Measurements from ENCODE around the gene DIDO1.

Gene DIDO1

DNA sequence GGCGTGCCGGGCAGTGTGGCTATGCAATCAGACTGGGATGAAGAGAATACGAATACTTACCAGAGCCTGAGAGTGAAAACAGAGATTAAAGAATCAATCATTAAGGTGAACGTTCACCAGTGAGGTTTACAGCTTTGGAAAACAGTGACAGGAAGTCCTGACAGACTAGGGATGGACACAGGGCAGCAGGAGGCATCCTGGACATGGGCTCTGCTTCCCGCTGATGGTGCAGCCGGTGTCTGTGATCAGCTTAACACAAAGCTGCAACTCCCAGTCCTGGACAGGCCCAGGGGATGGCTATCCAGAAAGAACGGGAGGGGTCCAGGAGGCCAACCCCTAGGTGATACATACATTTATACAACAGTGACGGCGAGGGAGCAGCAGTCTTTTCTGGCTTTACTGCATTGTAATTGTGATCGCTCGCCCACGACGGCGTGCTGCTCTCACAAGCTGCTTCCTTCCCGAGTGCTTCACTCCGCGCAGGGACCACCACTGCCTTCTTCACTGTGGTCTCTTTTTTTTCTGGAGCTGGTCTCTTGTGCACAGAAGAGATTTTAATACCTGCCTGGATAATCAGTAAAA, 20.7 kb downstream of the DIDO1 start:
- Mint-ChIP-seq H3K36me3 (peaks cover 99% of the 10 kb centered on the region), H3K27ac (no peak overlapping the region), H3K4me1 (peaks cover 35% of the 10 kb centered on the region), H3K9me3 (no peaks in the 10 kb centered on the region), H3K4me3 (no peak overlapping the region)
- ATAC-seq (no peak), DNase-seq (ENCODE audit: low spot score in 2 of 2) (no peak)

DNA sequence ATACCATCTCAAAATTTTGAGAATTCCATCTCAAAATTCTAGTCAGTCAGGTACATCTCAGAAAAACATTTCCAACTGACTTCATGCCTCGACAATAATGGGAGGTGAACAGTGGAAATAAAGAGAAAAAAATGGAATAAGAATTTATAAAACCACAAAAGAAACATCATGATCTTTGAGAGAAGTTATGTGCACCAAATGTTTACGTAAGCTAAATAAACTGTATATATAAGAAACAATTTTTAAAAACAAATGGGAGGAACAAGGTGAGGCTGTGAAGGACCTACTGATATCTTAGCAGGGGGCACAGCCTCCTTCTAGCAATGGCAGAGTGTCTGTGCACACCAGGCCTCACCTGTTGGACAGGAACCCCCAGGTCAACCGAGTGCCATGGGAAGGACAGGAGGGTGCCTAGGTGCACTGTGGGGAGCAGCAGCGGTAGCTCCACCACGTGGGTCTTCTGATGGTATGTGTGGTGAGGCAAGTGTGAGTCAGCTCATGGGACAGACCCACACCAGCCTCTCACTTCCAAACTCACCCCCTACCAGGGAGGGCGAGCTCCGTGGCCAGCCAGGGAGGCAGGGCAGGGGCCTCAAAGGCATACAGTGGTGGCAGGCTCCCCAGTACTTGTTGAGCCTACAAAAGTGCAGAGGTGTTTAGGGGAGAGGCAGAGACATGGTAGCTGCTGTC, 23.2 kb downstream of the DIDO1 start:
- Mint-ChIP-seq H3K36me3 (peaks cover 98% of the 10 kb centered on the region), H3K4me1 (peaks cover 45% of the 10 kb centered on the region), H3K4me3 (no peak overlapping the region), H3K9me3 (no peaks in the 10 kb centered on the region), H3K27ac (peak overlapping the region; percentile 65)
- ATAC-seq (peak; percentile 72), DNase-seq (ENCODE audit: low spot score in 2 of 2) (no peak)

DNA sequence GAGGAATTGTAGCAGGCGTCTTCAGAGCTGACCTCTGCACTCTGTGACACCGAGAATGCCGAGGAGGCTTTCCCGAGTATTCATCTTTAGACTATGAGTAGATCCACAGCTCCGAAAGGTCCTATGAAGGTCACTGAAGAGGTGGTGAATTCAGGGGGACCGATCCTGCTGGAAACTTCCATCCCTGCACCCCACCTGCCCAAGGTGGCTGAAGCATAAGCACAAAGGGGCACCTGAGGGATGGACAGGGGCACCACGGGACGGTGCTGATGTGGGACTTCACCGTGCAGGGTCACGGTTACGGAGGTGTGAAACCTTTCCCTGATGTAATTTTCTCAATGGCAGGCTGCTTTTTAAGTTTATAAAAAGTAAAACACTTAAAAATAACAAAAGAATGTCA, 24.4 kb downstream of the DIDO1 start:
- no peaks in the 10 kb centered on the region for H3K9me3 Mint-ChIP-seq
- DNase-seq (ENCODE audit: low spot score in 2 of 2) (no peak), ATAC-seq (no peak)
- H3K4me1 Mint-ChIP-seq = peaks cover 37% of the 10 kb centered on the region
- H3K27ac Mint-ChIP-seq = no peak overlapping the region
- no peak overlapping the region for H3K4me3 Mint-ChIP-seq
- peaks cover 87% of the 10 kb centered on the region for H3K36me3 Mint-ChIP-seq

DNA sequence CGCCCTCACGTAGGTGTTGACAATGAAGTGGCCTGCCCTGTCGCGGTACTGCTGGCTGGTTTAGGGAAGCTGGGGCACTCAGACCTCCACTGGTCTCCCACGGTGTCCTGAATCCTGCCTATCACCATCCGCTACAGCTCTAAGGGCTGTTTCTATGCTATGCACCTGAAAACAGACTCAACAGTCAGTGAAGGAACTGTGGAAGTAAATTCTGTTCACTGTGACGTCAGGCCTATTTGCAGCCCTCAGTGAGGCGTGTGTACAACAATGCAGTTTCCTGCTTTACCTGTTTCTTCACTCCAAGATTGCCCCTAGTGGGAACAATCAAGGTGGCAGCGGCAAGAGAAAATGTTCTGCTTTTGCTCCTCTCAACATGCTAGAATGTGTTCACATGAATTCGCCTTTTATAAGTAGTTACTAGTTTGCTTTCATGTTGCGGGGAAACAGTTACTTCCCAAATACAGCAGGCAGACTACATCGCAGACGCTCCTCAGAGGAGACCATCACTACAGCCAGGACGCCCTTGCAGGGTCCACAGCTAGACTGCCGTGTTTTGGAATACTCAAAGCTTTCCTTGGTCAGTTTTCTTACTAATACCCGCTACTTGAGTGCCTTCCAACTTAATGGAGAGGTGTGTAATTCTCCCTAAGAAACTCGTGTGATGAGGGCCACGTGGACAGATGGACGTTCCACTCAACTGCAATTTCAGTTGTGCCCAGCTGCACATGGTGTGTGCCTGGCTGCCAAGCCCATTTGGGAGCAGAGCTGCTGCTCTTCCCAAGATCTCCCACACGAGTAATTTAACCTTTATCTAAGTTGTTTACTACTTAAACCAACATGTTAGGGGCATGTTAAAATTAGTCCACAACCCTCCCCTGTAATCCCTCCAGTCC, 25.4 kb downstream of the DIDO1 start:
- no peaks in the 10 kb centered on the region for H3K9me3 Mint-ChIP-seq
- no peak overlapping the region for H3K4me3 Mint-ChIP-seq
- ATAC-seq (peak; percentile 11), DNase-seq (ENCODE audit: low spot score in 2 of 2) (no peak)
- peak overlapping the region; percentile 69 for H3K27ac Mint-ChIP-seq
- H3K36me3 Mint-ChIP-seq = peaks cover 87% of the 10 kb centered on the region
- peaks cover 33% of the 10 kb centered on the region for H3K4me1 Mint-ChIP-seq

DNA sequence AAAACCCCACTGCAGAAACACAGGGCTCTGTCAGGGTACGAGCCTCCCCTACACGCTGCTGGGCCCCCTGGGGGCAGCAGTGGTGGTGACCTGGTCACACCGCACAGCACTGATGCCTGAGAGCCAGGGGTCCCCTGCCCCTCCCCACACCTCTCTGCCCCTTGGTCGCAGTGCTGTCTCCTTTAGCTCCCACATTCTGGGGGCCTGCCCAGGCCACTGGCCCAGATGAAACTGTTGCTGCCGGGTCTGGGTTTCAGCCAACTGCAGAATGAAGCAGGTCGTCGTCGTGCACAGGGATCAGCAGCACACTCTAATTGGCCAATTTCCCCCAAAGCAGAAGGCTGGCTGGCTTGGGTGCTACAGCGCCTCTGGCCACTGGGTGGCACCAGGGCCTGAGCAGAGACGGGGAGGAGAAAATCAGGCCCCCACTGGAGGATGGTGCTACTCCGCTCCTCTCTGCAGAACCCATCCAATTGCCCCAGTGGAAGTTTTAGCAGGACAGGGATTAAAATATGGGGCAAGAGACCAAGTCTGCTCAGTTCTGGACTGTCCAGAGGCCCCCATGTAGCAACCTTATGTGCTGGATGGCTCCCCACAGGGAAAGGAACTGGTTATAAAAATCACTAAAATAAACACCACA, 26.1 kb downstream of the DIDO1 start:
- peak; percentile 64 to 82 for DNase-seq (ENCODE audit: low spot score in 2 of 2)
- H3K9me3 Mint-ChIP-seq = no peaks in the 10 kb centered on the region
- H3K4me1 Mint-ChIP-seq = peaks cover 37% of the 10 kb centered on the region
- peak; percentile 91 for ATAC-seq
- H3K4me3 Mint-ChIP-seq = peak overlapping the region; percentile 47
- peaks cover 87% of the 10 kb centered on the region for H3K36me3 Mint-ChIP-seq
- peak overlapping the region; percentile 69 for H3K27ac Mint-ChIP-seq

DNA sequence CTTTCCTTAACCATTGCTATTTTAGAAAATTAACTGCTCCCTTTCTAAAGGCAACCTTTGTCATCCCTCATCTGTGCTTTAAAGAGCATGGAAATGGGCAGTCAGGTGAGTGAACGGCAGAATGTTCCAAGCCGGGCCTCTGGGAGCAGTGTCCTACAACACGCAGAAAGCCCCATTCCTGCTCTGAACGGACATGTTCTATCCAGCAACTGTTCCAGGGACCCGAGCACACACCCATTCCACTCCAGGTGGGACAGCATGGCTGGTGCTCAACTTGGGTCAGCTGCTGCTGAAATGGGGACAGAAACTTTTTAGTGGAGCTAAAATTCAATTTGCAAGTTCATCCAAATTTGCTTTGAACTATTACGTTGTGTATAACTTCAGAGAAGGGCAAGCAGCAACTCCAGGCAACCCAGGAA, 26.7 kb downstream of the DIDO1 start:
- Mint-ChIP-seq H3K9me3 (no peaks in the 10 kb centered on the region), H3K4me3 (peak overlapping the region; percentile 47), H3K4me1 (peaks cover 39% of the 10 kb centered on the region), H3K27ac (peak overlapping the region; percentile 69), H3K36me3 (peaks cover 87% of the 10 kb centered on the region)
- ATAC-seq (no peak), DNase-seq (ENCODE audit: low spot score in 2 of 2) (no peak)

DNA sequence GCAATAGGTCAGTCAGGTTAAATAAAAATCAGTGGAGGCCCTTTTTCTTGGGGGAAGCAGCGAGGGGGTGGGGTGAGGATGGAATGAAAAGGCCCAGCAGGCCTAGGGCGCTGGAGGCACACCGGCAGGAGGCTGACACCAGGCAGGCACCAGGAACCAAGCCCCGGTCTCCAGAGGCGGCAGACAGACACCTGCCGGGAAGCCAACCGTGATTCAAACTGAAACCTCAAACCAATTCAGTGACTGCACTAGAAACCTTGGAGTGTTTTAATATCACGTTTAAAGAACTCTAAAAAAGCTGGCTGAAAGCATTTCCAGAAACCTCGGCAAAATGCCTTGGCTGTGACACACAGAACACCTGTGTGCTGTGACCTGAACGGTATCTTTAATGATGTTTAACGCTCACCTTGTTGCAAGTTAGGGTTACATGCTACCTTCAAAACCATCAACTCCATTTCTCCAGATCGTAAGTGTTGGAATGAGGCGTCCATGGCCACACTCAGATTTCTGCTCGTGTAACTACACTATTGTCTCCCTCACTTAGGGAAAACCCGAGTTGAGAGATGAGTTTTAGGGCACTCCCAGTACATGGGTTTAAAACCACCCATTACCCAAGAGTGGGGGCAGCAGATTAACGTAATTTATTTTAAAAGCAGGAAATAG, 27.2 kb downstream of the DIDO1 start:
- peak overlapping the region; percentile 37 for H3K27ac Mint-ChIP-seq
- peaks cover 39% of the 10 kb centered on the region for H3K4me1 Mint-ChIP-seq
- peak; percentile 57 for ATAC-seq
- H3K9me3 Mint-ChIP-seq = no peaks in the 10 kb centered on the region
- peak overlapping the region; percentile 47 for H3K4me3 Mint-ChIP-seq
- no peak for DNase-seq (ENCODE audit: low spot score in 2 of 2)
- H3K36me3 Mint-ChIP-seq = peaks cover 87% of the 10 kb centered on the region

DNA sequence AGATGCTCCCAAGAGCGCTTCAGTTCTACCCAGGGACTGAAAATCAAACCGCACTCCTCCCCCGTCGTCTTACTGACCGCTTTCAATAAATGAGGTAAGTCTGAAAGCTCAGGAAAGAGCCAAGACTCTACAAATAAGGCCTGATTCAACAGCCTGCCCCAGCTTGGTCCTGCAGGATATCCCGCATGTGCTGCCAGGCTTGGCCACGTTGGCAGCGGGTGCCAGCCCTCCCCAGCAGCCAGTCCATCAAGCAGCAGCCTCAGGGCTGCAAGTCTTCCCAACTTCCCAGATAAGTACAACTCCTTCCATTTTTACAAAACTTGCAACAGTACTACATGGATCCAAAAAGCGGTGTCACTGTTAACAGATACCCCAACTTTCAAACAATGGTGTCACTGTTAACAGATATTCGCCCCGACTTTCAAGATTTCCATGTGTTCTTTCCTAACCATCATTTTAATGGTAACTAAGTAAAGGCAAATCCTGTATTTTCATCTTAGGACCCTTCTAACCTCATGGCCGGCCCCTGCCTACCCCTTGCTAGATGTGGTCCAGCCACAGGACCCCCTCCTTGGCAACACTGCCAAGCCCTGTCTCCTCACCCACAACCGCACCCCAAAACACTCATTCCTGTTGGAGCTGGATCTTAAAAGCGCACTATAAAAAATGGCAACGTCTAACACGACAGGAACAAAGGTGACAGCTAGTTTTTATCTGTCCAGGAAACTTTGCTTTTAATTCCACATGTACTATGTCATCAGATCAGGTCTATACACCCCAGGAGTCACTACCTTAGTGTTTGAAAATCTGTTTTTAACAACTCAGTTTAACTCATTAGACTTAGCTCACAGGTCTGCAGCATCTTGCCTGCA, 28.0 kb downstream of the DIDO1 start:
- H3K4me3 Mint-ChIP-seq = peak overlapping the region; percentile 47
- peak overlapping the region; percentile 37 for H3K27ac Mint-ChIP-seq
- no peaks in the 10 kb centered on the region for H3K9me3 Mint-ChIP-seq
- DNase-seq (ENCODE audit: low spot score in 2 of 2) (no peak), ATAC-seq (no peak)
- peaks cover 36% of the 10 kb centered on the region for H3K4me1 Mint-ChIP-seq
- H3K36me3 Mint-ChIP-seq = peaks cover 87% of the 10 kb centered on the region

DNA sequence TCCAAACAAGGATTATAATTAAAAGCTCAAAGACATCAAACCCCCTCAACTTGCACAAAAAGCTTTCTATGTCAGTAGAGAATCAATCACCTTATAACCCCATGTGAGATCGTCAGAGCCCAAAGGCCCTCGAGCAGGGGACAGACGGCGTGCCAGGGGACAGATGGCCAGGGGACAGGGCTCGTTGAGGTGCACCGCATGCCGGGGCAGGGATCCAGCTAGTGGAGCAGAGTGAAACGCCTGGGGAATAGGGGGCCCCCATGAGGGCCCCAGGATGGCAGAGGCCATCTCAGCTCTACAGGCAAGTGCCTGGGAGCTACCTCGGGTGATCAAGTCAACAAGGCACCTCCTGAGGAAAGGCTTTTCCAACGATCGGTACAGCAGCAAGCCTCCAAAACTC, 28.6 kb downstream of the DIDO1 start:
- Mint-ChIP-seq H3K36me3 (peaks cover 87% of the 10 kb centered on the region), H3K4me1 (peaks cover 32% of the 10 kb centered on the region), H3K4me3 (no peak overlapping the region), H3K9me3 (no peaks in the 10 kb centered on the region), H3K27ac (no peak overlapping the region)
- ATAC-seq (no peak), DNase-seq (ENCODE audit: low spot score in 2 of 2) (no peak)

DNA sequence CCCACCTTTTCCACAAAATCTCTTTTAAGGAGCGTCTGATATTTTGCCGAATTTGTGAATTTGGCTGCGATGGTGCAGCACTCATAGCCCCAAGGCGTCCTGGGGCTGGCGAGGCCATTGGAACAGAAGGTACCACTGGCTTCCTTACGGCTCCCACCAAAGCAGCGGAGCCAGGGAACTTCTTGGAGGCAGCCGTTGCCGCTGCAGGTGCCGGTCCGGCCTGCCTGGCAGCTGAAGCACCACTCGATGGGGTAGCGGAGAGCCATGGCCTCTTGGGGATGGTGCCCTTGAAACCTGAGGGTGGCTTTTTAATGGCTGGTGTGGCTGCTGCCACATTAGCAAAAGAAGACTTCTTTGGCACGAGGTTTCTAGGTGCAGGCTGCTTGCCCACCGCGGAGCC, 29.8 kb downstream of the DIDO1 start:
- peaks cover 32% of the 10 kb centered on the region for H3K4me1 Mint-ChIP-seq
- peaks cover 87% of the 10 kb centered on the region for H3K36me3 Mint-ChIP-seq
- no peak overlapping the region for H3K27ac Mint-ChIP-seq
- no peak for ATAC-seq
- no peak for DNase-seq (ENCODE audit: low spot score in 2 of 2)
- H3K9me3 Mint-ChIP-seq = no peaks in the 10 kb centered on the region
- H3K4me3 Mint-ChIP-seq = no peak overlapping the region

DNA sequence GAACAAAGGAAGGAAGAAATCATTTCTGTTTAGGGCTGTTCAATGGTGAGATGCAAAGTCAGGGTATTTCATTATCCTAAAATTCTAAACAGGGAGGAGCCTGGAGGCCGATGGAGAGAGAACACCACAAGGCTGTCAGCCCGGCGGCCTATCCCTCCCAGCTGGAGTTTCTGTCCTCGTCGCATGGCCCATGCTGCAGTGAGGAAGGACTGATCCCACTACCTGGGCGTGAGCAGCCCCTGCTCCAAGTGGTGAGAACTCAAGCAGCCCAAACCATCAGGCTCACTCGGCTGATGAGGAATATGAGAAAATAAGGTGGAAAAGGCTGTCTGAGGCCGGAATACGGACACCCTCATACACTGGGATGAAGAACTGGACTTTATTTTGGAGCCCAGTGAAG, 30.8 kb downstream of the DIDO1 start:
- no peak overlapping the region for H3K4me3 Mint-ChIP-seq

DNA sequence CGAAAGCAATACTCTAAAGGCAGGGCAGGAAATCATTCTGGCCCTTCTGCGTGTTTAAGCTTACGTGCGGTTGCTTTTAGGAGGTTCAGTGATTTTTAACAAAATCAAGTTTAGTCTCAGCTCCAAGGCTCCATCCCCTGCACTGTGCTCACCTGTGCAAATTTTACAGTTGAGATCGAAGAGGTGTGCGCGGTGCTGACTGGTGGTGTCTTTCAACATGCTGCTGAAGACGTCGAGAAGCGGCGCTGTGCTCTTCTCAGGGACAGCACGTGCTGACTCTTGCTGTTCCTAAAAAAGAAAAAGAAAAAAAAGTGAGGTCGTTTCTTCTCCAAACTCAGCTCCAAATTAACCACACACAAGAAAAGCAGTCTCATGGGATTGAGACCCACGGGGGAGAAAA, 32.0 kb downstream of the DIDO1 start:
- Mint-ChIP-seq H3K36me3 (peaks cover 88% of the 10 kb centered on the region), H3K9me3 (no peaks in the 10 kb centered on the region), H3K4me1 (peaks cover 19% of the 10 kb centered on the region), H3K4me3 (no peak overlapping the region), H3K27ac (no peak overlapping the region)
- ATAC-seq (no peak), DNase-seq (ENCODE audit: low spot score in 2 of 2) (no peak)

More for the DNA sequence above, 30.8 kb downstream of the DIDO1 start:
- ATAC-seq (no peak), DNase-seq (ENCODE audit: low spot score in 2 of 2) (no peak)
- Mint-ChIP-seq H3K27ac (peak overlapping the region; percentile 52), H3K4me1 (peaks cover 31% of the 10 kb centered on the region), H3K9me3 (no peaks in the 10 kb centered on the region), H3K36me3 (peaks cover 88% of the 10 kb centered on the region)

DNA sequence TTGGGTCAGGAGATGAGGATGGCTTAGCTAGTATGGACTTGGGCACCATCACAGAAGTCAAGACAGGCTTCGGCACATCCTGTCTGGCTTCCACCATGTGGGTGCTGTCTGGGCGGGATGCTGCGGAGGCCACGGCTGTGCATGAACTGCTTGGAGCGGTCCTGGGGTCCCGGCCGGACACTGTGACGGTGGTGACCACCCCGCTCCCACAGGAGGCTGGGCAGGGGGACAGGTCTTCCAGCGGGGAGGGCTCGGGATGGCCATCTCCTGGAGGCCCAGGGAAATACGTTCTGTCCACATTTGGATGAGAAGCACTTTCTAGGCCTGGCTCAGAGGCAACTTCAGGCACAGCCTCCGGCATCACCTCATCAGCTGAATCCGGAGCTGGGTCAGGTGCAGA, 32.6 kb downstream of the DIDO1 start:
- H3K4me1 Mint-ChIP-seq = peaks cover 13% of the 10 kb centered on the region
- H3K9me3 Mint-ChIP-seq = no peaks in the 10 kb centered on the region
- no peak overlapping the region for H3K27ac Mint-ChIP-seq
- ATAC-seq (no peak), DNase-seq (ENCODE audit: low spot score in 2 of 2) (no peak)
- H3K4me3 Mint-ChIP-seq = no peak overlapping the region
- peaks cover 88% of the 10 kb centered on the region for H3K36me3 Mint-ChIP-seq
